GM21528 (cell line): ENCODE results near the gene ZDHHC5.
A peak's percentile ranks its signal among the peaks of the same experiment; 100 is the strongest.

ENCODE experiments used
- ATAC-seq: cut with Tn5 transposase; IDR thresholded peaks from one replicate; pipeline ENCODE4 v1.9.1; 2021; ENCODE audit warnings: mild to moderate bottlenecking, moderate library complexity; ENCODE audit not compliant: unreplicated experiment, low FRiP score

Gene ZDHHC5, protein sequence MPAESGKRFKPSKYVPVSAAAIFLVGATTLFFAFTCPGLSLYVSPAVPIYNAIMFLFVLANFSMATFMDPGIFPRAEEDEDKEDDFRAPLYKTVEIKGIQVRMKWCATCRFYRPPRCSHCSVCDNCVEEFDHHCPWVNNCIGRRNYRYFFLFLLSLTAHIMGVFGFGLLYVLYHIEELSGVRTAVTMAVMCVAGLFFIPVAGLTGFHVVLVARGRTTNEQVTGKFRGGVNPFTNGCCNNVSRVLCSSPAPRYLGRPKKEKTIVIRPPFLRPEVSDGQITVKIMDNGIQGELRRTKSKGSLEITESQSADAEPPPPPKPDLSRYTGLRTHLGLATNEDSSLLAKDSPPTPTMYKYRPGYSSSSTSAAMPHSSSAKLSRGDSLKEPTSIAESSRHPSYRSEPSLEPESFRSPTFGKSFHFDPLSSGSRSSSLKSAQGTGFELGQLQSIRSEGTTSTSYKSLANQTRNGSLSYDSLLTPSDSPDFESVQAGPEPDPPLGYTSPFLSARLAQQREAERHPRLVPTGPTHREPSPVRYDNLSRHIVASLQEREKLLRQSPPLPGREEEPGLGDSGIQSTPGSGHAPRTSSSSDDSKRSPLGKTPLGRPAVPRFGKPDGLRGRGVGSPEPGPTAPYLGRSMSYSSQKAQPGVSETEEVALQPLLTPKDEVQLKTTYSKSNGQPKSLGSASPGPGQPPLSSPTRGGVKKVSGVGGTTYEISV

DNA sequence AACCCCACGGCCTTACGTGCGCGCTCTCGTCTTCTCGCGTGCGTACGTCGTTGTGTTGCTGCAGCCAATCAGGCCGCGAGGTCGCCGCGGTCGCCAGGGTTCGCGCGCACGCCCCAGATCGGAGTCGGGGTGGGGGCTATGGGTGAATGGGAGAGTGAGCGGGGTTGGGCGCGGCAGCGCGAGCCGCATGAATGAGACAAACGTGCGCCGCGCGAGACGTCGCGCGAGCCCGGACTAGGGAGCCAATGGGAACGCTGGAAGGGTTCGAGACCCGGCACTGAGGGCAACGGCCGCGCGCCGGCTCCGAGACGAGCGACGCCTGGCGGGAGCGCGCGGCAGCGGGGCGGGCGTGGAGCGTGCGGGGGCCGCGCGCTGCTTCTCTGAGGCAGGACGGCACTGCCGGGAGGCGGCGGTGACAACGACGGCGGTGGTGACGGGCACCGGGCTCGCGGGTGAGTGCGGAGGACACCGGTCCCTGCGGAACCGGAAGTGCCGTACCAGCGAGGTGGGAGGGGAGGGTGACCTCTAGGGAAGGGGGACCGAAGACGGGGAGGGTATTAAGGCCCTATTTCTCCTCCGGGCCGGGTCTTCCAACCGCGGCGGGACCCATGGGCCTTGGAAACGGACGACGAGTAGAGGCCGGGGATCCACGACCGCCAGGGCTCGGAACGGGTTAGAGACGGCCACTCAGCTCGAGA, at the start of gene ZDHHC5:
Gene ZDHHC5, plus strand, starts transcription at position 379 of the 698 bp plus-strand sequence. CDS start 4,977 bp downstream, outside the sequence.
- ATAC-seq, result peak; percentile 86

DNA sequence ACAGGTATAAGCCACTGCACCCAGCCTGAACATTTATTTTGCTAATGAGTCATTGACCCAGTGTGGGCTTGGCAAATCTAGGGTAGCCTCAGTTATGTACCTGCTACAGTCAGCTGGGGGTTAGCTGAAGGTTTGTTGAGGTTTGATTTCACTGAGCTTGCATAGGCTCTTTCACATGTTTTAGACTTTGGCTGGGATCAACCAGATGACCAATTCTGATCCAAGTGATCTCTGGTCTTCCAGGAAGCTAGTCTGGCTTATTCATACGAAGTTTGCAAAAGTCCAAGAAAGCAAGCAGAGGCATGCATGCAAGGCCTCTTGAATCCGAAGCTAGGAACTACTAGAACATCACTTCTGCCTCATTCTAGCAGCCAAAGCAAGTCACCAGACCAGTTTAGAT, 49.5 kb upstream of the ZDHHC5 start:
- no peak for ATAC-seq

DNA sequence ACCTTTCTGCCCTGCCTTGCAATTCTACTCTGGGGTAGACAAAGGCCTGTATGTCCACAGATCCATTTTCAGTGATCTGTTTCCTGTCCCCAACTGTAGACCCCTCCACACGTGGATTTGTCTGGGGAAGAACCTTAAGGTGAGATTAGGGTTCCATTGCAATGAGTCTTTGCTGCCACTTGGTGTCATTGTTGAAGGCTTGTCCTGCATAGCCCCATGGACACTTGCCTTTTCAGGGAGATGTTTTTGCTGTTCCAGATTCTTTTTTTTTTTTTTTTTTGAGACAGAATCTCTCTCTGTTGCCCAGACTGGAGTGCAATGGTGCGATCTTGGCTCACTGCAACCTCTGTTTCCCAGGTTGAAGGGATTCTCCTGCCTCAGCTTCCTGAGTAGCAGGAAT, 48.6 kb upstream of the ZDHHC5 start:
- ATAC-seq, result no peak

DNA sequence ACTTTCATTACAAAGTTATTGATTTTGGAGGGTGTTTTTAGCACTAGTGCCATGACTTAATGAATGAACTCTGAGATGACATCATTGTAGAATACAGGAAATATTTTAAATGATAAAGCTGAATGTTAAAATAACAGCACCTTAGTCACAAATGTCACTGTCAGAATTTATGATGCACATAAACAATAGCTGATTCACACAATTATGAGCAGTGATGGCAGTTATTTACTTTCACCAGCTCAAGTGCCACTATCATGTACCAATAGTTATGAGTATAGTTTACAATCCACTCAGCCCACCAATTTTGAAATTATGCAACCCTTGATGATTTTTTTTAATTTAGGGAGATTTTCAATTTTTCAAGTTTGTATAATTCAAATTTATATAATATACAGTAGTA, 47.4 kb upstream of the ZDHHC5 start:
- no peak for ATAC-seq

DNA sequence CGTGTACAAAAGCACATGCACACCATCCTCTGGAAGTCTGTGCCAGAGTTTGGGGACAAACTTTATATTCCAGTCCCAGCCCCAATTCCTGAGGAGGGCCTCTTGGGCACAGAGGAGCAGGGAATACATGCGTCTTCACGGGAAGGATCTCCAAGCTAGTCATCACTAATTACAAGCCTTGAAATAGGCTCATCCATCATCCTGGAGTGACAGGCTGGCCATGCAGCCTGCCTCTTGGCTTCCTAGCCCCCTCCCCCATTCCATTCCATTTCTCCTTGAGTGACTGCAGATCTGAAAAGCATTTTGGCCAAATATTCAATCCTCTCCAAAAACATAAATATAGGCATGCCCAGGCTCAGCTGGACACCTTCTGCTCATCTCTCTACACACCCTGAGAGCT, 45.7 kb upstream of the ZDHHC5 start:
- ATAC-seq, result no peak

DNA sequence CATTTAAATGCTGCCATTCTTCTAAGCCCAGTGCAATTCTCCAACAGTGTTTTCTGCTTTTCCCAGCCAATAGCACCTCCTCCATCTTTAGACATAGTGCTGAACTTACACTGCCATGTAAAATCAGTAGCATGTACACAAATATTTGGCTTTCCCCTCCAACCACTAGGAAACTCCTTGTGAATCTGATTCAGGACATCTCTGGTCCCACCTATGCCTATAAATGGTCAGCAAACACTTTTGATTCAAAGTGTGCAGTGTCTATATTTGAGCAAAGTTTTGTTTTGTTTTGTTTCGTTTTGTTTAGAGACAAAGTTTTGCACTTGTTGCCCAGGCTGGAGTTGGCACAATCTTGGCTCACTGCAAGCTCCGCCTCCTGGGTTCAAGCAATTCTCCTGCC, 43.0 kb upstream of the ZDHHC5 start:
- ATAC-seq, result no peak

DNA sequence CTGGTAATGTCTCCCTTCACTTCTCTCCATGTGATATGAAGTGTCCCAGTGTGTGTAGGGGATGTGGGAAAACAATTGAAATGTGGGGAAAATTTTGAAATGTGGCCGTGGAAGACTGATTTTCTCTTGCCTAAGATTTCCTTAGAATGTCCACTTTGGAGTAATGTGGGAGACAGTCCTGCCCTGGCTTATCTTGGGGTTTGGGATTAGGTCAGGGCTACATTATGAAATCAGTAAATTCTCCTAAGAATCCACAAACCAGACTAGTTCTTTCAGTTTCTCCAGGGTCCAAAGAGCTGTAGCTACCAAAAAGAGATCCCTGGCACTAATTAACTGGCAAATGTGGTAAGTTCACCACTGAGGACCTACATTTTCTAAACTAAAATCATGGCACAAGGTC, 41.0 kb upstream of the ZDHHC5 start:
- ATAC-seq, result no peak

DNA sequence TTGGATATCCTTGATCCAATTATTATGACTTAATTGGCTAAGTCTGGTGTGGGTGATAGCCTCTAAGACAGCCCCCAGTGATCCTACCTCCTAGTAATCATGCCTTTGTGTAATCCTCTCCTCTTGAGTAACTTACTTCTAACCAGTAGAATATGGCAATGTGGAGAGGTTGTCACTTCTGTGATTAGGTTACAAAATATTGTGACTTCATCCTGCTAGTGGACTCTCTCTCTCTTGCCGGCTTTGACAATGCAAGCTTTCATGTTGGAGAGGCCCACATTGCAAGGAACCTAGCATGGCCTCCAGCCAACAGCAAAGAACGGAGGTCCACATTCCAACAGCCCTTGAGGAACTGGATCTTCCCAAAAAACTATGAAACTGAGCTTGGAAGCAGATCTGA, 37.7 kb upstream of the ZDHHC5 start:
- no peak for ATAC-seq

DNA sequence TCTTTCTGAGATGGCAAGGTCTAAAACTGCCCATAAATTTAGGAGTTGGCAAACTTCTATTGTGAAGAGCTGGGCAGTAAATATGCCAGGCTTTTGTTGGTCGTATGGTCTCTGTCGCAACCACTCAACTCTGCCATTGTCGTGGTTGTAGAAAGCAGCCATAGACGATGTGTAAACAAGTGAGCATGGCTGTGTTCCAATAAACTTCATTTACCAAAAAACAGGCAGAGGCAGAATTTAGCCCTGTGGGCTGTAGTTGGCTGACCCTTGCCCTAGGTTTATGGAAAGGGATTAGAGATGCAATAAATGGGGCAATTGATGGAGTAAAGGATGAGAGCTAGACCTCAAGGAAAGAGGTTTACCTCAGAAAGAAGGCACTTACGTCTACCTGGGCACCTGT, 35.8 kb upstream of the ZDHHC5 start:
- ATAC-seq, result no peak

DNA sequence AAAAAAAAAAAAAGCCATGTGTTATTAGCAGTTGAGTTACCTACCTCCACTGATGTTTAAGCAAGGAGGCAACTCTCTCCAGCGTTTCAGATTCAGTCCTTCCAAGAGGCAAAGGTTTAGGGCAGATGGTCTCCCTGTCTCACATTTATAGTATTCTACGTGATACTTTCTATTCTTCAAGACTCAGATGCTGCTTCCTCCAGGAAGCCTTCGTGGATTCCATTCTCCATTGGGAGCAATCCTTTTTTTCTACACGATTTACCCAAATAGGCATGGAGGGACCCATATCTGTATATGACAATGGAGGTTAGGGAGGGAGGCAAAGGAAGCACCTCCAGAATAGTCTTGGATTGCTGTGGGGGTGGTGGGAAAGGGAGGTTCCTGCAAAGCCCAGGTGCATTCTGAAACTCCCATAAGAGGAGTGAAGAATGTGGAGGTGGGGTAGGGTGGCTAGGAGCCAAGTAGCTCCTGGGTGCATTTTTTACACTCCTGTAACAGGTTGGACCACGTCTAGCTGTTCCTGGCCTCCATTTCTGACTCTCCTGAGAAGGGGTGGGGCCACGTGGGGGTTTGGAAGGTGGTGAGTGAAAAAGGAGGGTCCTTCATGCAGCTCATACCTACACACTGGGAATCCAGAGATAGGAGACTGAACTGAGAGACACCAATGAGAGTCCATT, 34.4 kb upstream of the ZDHHC5 start:
- no peak for ATAC-seq

DNA sequence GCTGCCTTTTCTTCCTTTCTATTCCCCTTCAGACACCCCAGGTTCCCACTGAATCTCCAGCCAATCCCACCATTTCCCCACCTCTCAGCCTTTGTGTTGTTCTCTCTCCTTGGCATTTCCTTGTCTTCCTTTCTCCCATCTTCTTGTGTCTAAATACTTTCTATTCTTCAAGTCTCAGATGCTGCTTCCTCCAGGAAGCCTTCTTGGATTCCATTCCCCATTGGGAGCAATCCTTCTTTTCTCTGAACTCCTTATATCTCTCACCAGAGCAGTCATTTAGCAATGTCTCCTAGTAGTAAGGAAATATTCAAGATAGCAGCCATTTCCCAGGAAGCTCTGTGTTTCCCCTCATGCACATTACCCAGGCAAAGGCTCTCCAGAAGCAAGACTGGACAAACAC, 33.6 kb upstream of the ZDHHC5 start:
- ATAC-seq, result no peak

DNA sequence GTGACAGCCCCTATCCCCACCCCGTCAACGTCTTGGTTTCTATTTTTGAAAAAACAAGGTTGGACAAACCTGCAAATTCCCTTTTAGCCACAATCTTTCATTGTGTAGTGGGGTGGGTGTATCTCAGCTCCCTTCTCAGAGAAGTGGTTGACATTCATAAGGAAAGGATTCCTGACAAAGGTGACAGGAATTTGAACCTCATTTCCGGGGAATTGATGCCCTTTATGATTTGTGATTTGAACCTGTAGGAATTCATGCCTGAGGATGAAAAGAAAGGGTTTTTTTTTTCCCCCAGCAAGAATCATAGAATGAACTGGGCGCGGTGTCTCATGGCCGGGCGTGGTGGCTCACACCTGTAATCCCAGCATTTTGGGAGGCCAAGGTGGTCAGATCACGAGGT, 32.7 kb upstream of the ZDHHC5 start:
- no peak for ATAC-seq

DNA sequence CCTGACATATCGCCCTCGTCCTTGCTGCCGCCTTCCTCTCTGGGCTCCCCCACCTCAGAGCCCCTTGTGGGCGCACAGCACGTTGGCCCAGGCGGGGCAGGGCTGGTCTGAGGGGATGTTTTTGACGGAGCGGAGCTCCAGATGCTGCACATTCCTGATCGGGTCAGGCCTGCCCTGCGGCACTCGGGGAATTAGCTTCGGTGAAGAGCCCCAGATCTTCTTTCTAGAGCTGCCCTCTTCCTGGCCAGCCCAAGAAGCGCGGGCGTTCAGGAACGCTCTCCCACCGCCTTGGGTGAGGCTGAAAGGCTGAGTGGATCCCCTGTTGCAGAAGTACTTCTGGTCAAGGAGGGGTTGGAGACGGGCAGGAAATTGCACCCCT, 30.3 kb upstream of the ZDHHC5 start:
- no peak for ATAC-seq

DNA sequence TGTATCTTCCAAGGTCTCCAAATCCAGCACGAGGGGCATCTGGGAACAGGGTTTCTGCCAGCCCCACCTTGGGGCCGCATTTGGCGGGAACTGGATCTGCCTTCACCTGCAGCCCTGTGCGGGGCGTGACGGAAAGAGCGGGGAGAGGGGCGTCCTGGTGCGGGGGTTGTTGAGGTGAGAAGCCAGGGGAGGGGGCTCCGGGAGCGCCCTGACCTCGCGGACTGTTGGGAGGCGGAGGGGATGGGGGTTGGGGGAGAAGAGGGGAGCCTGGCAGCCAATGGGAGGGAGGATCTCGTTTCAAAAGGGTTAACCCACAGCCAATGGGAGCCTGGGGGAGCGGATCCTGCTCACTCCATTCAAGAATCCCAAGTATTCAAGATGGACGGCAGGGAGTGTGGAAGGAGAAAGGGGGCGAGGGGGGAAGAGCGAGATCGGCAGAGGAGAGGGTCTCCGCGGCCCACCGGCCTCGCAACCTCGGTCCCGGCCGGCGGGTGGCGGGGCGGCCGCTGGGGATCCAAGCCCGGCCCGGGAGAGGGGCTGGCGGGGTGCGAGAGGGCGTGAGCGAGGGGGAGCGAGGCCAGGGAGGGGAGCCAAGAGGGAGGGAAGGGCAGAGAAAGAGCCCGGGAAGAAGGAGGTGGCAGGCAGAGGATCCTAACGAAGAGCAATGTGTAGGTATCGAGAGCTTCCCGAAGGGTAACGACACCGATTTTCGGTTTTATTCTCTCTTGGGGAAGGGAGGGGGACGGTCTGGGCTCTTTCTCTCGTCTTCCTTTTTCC, 29.7 kb upstream of the ZDHHC5 start:
- no peak for ATAC-seq

DNA sequence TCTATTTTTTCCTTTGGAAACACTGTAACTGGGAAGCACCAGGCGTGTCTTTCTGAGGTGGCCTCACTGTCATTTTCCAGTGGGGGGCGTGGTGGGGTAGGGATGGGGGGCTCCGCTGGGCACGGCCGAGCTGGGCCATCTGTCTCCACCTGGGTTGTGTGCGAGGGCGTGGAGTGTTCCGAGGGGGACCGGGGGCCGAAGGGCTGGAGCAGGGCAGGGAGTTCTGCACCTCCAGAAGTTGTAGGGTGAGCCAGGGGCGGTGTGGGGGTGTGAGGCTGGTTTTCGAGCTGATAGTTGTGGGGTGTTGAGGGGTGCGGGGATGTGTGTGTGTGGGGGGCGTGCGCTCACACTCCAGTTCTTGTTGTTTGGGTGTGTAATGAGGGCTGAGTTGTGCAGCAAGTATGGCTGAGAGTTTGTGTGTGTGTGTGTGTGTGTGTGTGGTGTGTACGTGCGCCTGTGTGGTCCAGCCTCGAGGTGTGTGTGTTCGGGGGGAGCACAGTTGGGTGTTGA, 29.0 kb upstream of the ZDHHC5 start:
- no peak for ATAC-seq

DNA sequence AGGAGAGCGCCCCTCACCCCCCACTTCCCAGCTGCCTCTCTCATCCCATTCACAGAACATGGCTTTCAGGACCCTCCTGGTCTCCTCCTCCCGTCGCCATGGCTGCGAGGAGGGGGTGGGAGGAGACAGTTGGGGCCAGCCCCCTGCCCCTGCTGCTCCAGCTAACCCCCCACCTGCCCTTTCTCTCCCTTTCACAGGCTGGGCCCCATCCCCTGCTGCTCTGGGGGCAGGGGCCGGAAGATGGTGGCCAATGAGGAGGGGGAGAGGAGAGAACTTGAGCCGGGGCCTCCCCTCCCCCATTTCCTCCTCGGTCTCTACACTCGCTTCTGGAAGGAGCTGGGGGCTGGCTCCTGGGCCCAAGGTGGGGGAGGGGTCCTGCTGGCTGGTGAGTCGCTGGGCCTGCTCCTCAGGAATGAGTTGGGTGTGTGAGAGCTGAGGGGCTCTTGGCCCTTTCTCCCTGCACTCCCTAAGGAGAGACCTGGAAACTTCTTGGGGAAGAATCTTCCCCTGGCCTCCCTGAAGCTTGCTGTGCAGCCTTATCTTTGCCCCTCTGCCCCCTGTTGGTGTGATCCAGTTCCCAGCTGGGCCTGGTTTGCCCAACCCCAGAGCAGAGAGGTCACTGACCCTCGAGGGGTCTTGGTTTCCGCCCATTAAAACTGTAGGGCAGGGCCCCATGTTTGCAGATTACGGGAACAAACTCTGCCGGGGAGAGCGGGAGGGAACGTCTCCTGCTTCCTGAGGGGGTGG, 28.4 kb upstream of the ZDHHC5 start:
- ATAC-seq, result no peak

DNA sequence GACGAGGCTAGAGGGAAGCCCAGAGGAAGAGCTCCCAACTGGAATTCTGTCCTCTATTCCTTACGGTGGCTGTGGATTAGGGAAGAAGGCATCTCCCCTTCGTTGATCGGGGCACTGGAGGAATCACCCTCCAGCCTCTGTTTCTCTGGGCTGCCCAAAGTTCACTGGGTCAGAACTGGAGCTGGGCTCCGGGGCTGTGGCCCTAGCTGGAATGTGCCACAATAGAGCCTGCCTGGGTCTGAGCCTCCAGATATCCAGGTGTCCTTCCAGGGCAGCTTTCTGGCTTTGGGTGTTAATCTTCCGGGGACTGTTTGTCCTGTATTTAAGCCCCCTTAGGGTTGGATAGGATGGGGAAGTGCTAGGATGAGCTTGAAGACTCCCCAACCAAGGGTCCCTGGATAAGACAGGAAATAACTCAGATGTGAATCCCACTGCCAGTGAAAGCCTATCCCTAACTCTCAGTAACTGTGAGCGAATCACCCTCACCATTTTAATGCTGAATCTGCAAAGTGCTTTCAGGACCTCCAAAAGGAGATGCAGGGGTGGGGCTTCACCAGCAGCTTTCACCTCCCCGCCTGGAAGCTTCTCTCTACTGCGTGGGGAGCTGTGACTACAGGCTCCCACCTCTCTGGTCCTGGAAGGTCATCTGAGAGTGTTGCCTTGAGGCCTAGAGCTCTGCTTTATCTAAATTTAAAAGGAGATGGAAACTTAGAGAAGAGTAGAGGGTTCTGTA, 27.7 kb upstream of the ZDHHC5 start:
- no peak for ATAC-seq

DNA sequence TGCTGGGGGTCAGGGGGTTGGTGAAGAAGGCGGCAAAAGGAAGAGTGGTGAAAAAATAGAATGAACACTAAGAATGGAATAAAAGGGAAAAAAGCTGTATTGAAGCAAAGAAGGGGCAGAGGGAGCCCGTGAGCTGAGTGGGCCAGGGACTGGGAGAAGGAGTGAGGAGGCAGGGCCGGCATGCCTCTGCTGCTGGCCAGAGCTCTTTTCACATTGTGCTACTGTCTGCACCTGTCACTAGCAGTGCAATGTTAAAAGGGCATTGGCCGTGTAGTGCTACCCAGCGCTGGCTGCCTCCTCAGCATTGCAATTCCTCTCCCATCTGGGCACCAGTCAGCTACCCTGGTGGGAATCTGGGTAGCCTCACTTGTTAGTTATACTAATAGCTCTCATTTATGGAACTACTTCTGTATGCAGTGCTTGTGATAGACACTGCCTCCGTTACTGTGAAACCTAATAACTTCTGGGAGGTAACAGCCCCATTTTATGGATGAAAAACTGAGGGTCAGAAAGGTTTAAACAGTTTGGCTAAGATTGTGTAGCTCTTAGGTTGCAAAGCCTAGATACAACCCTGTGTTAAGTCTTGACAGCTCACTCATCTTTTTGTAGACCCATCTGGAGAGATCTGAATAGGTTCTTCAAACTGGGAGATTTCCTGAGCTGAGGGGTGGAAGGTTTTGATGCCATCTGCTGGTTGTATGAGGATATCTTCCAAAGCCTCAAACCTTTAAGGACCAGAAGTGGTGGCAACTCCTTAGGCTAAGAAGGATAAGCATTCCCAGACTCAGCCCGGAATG, 26.7 kb upstream of the ZDHHC5 start:
- ATAC-seq, result no peak
